SK-N-SH (cell line): Measurements from ENCODE around the gene TRHDE.

Experiments
- CHD2 ChIP-seq: fragments of 150-350 bp; IDR thresholded peaks from 2 replicates; pipeline ENCODE4 v1.6.1; 2018; ENCODE audit warnings: low read length; ENCODE audit not compliant: partially characterized antibody
- EP300 ChIP-seq, 2 experiments: IDR thresholded peaks; 2 replicates each; pipeline versions ENCODE4 v1.4.0 to v1.6.1; 2012; ENCODE audit warnings: borderline replicate concordance in 1 of 2, low read depth in 1 of 2, low read length in 1 of 2
- MXI1 ChIP-seq: IDR thresholded peaks from 2 replicates; pipeline ENCODE4 v1.6.1; 2012; ENCODE audit warnings: mild to moderate bottlenecking, low read depth, low read length, improper control_type of control experiment
- TAF1 ChIP-seq: IDR thresholded peaks from 2 replicates; pipeline ENCODE4 v1.6.1; 2012; ENCODE audit warnings: low read depth, mild to moderate bottlenecking, low read length, moderate library complexity, borderline replicate concordance
- YY1 ChIP-seq: IDR thresholded peaks from 2 replicates; pipeline ENCODE4 v1.4.0; 2012; ENCODE audit warnings: low read depth, mild to moderate bottlenecking
- TF ChIP-seq, protein P1 (sequence below): fragments of 200-600 bp; sonication (generic); IDR thresholded peaks from 2 replicates; pipeline ENCODE4 v1.6.1; 2017; ENCODE audit warnings: antibody characterized with exemption, mild to moderate bottlenecking, moderate library complexity
- TF ChIP-seq, protein P2 (sequence below): fragments of 150-350 bp; IDR thresholded peaks from 2 replicates; pipeline ENCODE4 v1.6.1; 2017; ENCODE audit warnings: antibody characterized with exemption, low read length, low read depth, borderline replicate concordance
- TF ChIP-seq, protein P3 (sequence below): IDR thresholded peaks from 2 replicates; pipeline ENCODE4 v1.4.0; 2012; ENCODE audit warnings: low read depth, borderline replicate concordance

DNA sequence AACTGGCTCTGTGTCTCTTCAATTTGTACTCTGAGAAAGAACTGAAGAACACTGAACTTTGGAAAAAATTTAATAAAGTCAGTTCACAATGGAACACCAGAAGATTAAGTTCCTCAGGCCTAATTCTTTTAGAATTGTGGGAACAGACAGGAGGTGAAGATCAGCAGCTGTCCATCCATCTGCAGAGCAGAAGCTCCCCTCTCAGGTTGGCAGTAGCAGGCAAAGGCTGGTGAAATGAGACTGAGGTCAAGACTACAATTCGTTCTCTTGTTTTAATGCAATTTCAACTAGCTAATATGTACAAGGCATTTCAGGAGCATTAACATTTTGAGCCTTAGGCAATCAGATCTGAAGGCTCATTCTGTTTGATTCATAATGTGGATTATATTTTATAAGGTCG, 10.3 kb upstream of the TRHDE start:
- TF ChIP-seq YY1 (no peak), TAF1 (no peak), MXI1 (no peak), EP300 (IDR thresholded peaks at IDR 0.05; ENCODE audit: borderline replicate concordance in 1 of 2, low read depth in 1 of 2, low read length in 1 of 2) (no peak), CHD2 (no peak)
- TF ChIP-seq, protein P1, sequence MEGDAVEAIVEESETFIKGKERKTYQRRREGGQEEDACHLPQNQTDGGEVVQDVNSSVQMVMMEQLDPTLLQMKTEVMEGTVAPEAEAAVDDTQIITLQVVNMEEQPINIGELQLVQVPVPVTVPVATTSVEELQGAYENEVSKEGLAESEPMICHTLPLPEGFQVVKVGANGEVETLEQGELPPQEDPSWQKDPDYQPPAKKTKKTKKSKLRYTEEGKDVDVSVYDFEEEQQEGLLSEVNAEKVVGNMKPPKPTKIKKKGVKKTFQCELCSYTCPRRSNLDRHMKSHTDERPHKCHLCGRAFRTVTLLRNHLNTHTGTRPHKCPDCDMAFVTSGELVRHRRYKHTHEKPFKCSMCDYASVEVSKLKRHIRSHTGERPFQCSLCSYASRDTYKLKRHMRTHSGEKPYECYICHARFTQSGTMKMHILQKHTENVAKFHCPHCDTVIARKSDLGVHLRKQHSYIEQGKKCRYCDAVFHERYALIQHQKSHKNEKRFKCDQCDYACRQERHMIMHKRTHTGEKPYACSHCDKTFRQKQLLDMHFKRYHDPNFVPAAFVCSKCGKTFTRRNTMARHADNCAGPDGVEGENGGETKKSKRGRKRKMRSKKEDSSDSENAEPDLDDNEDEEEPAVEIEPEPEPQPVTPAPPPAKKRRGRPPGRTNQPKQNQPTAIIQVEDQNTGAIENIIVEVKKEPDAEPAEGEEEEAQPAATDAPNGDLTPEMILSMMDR, result no peak
- TF ChIP-seq, protein P2, sequence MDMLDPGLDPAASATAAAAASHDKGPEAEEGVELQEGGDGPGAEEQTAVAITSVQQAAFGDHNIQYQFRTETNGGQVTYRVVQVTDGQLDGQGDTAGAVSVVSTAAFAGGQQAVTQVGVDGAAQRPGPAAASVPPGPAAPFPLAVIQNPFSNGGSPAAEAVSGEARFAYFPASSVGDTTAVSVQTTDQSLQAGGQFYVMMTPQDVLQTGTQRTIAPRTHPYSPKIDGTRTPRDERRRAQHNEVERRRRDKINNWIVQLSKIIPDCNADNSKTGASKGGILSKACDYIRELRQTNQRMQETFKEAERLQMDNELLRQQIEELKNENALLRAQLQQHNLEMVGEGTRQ, result no peak
- TF ChIP-seq, protein P3, sequence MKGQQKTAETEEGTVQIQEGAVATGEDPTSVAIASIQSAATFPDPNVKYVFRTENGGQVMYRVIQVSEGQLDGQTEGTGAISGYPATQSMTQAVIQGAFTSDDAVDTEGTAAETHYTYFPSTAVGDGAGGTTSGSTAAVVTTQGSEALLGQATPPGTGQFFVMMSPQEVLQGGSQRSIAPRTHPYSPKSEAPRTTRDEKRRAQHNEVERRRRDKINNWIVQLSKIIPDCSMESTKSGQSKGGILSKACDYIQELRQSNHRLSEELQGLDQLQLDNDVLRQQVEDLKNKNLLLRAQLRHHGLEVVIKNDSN, result no peak
